K562 (cell line): Measurements from ENCODE around the gene NR5A2. TPM values are rescaled to one million over a fixed set of nuclear protein-coding genes. Genes with fewer than 3 reads are reported as not detected.

Experiments used
- ATAC-seq: fragments of 200-7000 bp; cut with Tn5 transposase; 3 replicates; pipeline ENCODE4 v1.9.1; 2020; ENCODE audit warnings: moderate library complexity
- BruUV-seq: library from RNA; stranded (reverse); fragments of 400-500 nt; replicated peaks from 2 replicates; lab custom pipeline; 2021; lab: Mats Ljungman, UMichigan
- CTCF ChIA-PET: fragments of 300-600 bp; formaldehyde crosslinking; extraction: SDS; loops from one replicate; lab custom pipeline; 2021; ENCODE audit warnings: low intra/inter-chr PET ratio; lab: Yijun Ruan, JAX
- POLR2A ChIA-PET: fragments of 300-600, 350-650 bp; sonication (Branson Sonifier 250); formaldehyde crosslinking; extraction: SDS; loops from one replicate; lab custom pipeline; 2021; ENCODE audit warnings: antibody characterized with exemption, inconsistent platforms; lab: Yijun Ruan, JAX
- DNase-seq, 4 experiments: peaks; one replicate each; pipeline versions ENCODE4 v3.0.0 to v3.0.0-alpha.2; 2011 to 2018; ENCODE audit warnings: low spot score in 3 of 4, mixed read lengths in 3 of 4; ENCODE audit errors: extremely low read depth in 1 of 4
- FAIRE-seq: peaks from 2 replicates; lab custom pipeline; 2011; peaks lifted over from hg19 to GRCh38; lab: Jason Lieb, UNC
- H2AFZ ChIP-seq: 2 replicates; pipeline ENCODE4 v1.6.0; 2011; ENCODE audit warnings: low read depth, low read length, control low read depth, inconsistent platforms
- H3K27ac ChIP-seq: fragments of 200-600 bp; 3 replicates; pipeline ENCODE4 v1.8.0; 2011; ENCODE audit warnings: low read depth, mild to moderate bottlenecking, control low read depth, inconsistent platforms, low read length, moderate library complexity, mixed read lengths; ENCODE audit errors: extremely low read depth
- H3K27me3 ChIP-seq, 2 experiments: fragments of 300-600 bp in 1 of 2; 2 replicates in 1 of 2; 3 replicates in 1 of 2; pipeline versions ENCODE4 v1.6.0 to v1.8.0; 2011; ENCODE audit warnings: inconsistent platforms in 2 of 2, low read length in 2 of 2, mild to moderate bottlenecking in 1 of 2, mixed read lengths in 1 of 2, moderate library complexity in 1 of 2; ENCODE audit not compliant: control insufficient read depth in 2 of 2, insufficient read depth in 2 of 2
- H3K36me3 ChIP-seq: fragments of 300-600 bp; 3 replicates; pipeline ENCODE4 v1.8.0; 2011; ENCODE audit warnings: mild to moderate bottlenecking, low read length, inconsistent platforms; ENCODE audit not compliant: control insufficient read depth, insufficient read depth
- H3K4me1 ChIP-seq, 2 experiments: fragments of 200-600 bp in 1 of 2; replicated peaks in 1 of 2; 2 replicates in 1 of 2; 3 replicates in 1 of 2; pipeline versions ENCODE4 v1.5.1 to v1.8.0; 2011; ENCODE audit warnings: inconsistent platforms in 2 of 2, low read length in 2 of 2, mild to moderate bottlenecking in 1 of 2, mixed read lengths in 1 of 2, moderate library complexity in 1 of 2; ENCODE audit not compliant: control insufficient read depth in 2 of 2, insufficient read depth in 2 of 2
- H3K4me2 ChIP-seq: 2 replicates; pipeline ENCODE4 v1.6.1; 2011; ENCODE audit warnings: low read length, control low read depth, inconsistent platforms, mixed read lengths; ENCODE audit not compliant: insufficient read depth
- H3K4me3 ChIP-seq: fragments of 200-600 bp; sonication (generic), shearing (Covaris generic); 2 replicates; pipeline ENCODE4 v1.5.1; 2016; ENCODE audit warnings: control low read depth, inconsistent platforms
- H3K79me2 ChIP-seq: fragments of 200-600 bp; 3 replicates; pipeline ENCODE4 v1.8.0; 2011; ENCODE audit warnings: low read length, inconsistent platforms; ENCODE audit not compliant: control insufficient read depth, insufficient read depth
- H3K9ac ChIP-seq, 2 experiments: 2 replicates each; pipeline versions ENCODE4 v1.6.0 to v1.6.1; 2011; ENCODE audit warnings: low read depth in 2 of 2, low read length in 2 of 2, control low read depth in 1 of 2, inconsistent platforms in 1 of 2, mild to moderate bottlenecking in 1 of 2, mixed read lengths in 1 of 2; ENCODE audit not compliant: insufficient read depth in 1 of 2
- H3K9me1 ChIP-seq: one replicate; pipeline ENCODE4 v1.6.0; 2011; ENCODE audit warnings: inconsistent platforms, mild to moderate bottlenecking, low read length, moderate library complexity; ENCODE audit not compliant: control insufficient read depth, insufficient read depth
- H3K9me3 ChIP-seq: replicated peaks from 2 replicates; pipeline ENCODE4 v1.5.1; 2011; ENCODE audit warnings: low read depth, low read length, inconsistent platforms; ENCODE audit not compliant: control insufficient read depth, insufficient read depth
- H4K20me1 ChIP-seq: replicated peaks from 2 replicates; pipeline ENCODE4 v1.6.1; 2011; ENCODE audit warnings: low read length, inconsistent platforms, mixed read lengths; ENCODE audit not compliant: control insufficient read depth, insufficient read depth
- GABPB1 ChIP-seq: sonication (generic); formaldehyde crosslinking; IDR thresholded peaks from 2 replicates; pipeline ENCODE4 v1.8.0; 2022; ENCODE audit warnings: mild to moderate bottlenecking, missing genetic modification reagents
- KDM1A ChIP-seq, 2 experiments: fragments of 450-650 bp; IDR thresholded peaks; 2 replicates each; pipeline ENCODE4 v1.6.1; 2016; ENCODE audit warnings: mild to moderate bottlenecking in 2 of 2
- RBM14 ChIP-seq: fragments of 200-400 bp; formaldehyde crosslinking; IDR thresholded peaks from 2 replicates; pipeline ENCODE4 v1.6.1; 2018; ENCODE audit warnings: low read depth, mild to moderate bottlenecking, low read length, moderate library complexity, borderline replicate concordance; ENCODE audit not compliant: insufficient read depth
- ZNF75A ChIP-seq: fragments of 450-650 bp; formaldehyde crosslinking; IDR thresholded peaks from 2 replicates; pipeline ENCODE4 v1.4.0; 2020; ENCODE audit warnings: mild to moderate bottlenecking
- WGBS: fragments of 100-300 bp; shearing (Covaris generic); methylation state at CpG from one replicate; pipeline ENCODE4 v1.1.6; 2016; ENCODE audit warnings: low coverage, mixed read lengths; ENCODE audit not compliant: insufficient coverage; ENCODE audit errors: missing lambda C conversion rate; 5-methylcytosine and 5-hydroxymethylcytosine counted together
- in situ Hi-C: fragments of 300-500 bp; cut with MboI; formaldehyde crosslinking; loops from 4 replicates; pipeline ENCODE4 v1.15.0; 2018; ENCODE audit warnings: inconsistent platforms, mixed read lengths
- intact Hi-C: fragments of 100-400 bp; cut with micrococcal nuclease; formaldehyde crosslinking; loops from 2 replicates; pipeline ENCODE4 v1.14.2; 2022
- polyA plus RNA-seq, 8 experiments: library from polyadenylated mRNA; depleted of rRNA in 4 of 8; stranded (reverse) in 5 of 8; unstranded in 3 of 8; fragments of >200 nt; fragmentation: Nextera tagmentation in 2 of 8; fragmentation: Illumina TruSeq in 1 of 8; extraction: Ambion mirVana in 2 of 8; extraction: Trizol in 1 of 8; gene quantifications; 2 replicates each; pipeline versions ENCODE4 v1.2.1 to v1.2.3, GENCODE V29; 2011 to 2014; ENCODE audit warnings: inconsistent platforms in 1 of 8, missing spikeins in 1 of 8
- total RNA-seq, 7 experiments: library from RNA; depleted of rRNA in 6 of 7; stranded (reverse); fragments of >200 nt in 6 of 7; fragmentation: Illumina TruSeq in 2 of 7; extraction: Trizol in 2 of 7; gene quantifications; 2 replicates each; pipeline versions ENCODE4 v1.2.1 to v1.2.3, GENCODE V29; 2011 to 2021; ENCODE audit warnings: low replicate concordance in 1 of 7
- TF ChIP-seq, protein P1 (sequence below), 2 experiments: fragments of 200-800 bp in 1 of 2; sonication (Bioruptor generic) in 1 of 2; sonication (generic) in 1 of 2; formaldehyde crosslinking in 1 of 2; IDR thresholded peaks in 1 of 2; conservative IDR thresholded peaks in 1 of 2; 2 replicates each; pipeline versions ENCODE4 v1.5.0 to v1.6.1; 2016 to 2020; ENCODE audit warnings: missing compliant biosample characterization in 1 of 2, missing genetic modification characterization in 1 of 2, missing genetic modification reagents in 1 of 2
- TF ChIP-seq, protein P2 (sequence below): fragments of 250-450 bp; sonication (Bioruptor Pico); IDR thresholded peaks from 2 replicates; pipeline ENCODE4 v1.6.1; 2021; ENCODE audit warnings: mild to moderate bottlenecking
- TF ChIP-seq, protein P3 (sequence below): fragments of 250-450 bp; sonication (Bioruptor Pico); IDR thresholded peaks from 2 replicates; pipeline ENCODE4 v1.8.0; 2021; ENCODE audit warnings: moderate library complexity, mild to moderate bottlenecking, inconsistent platforms

The NR5A2 gene
- total and polyA plus RNA-seq, 9 of the 15 experiments (the other 6 are each of a cell fraction or from before 2014, with no cell fraction given) = 0.13 to 0.40 (median 0.29) TPM

DNA sequence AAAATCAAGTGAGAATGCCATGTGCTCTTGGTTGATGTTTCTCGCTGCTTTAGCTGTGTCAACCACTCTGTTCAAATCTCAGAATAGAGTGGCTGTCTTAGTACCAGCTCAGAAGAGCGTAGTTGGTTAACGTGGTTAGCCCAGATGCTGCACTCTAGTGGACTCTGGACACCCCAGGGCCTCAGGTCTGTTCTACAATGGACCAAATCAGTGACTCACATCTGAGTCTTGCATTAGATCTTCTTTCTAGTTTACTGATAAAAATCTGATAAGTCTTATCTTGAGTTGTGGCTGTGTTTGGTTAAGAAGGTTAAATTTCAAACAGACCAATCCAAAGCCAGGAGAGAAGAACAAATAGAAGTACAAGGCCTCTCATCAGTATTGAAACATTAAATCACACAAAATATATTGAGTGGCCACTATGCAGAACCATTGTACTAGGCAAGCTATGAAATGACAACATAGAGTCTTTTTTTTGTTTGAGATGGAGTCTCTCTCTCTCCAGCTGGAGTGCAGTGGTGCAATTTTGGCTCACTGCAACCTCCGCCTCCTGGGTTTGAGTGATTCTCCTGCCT is 104.1 kb downstream of the NR5A2 start:
- peaks cover 4 to 5% of the 10 kb centered on the region in 2 experiments; a peak in 4 of 5 replicates for H3K27me3 ChIP-seq
- H3K27ac ChIP-seq = no peak overlapping the region
- no peaks in the 10 kb centered on the region for H3K36me3 ChIP-seq
- in situ Hi-C loops = no loop called here
- DNase-seq (no peak), ATAC-seq (no peak; the same call in 2 of the 3 replicates), FAIRE-seq (no peak)
- no peaks in the 10 kb centered on the region for H3K79me2 ChIP-seq
- ChIA-PET POLR2A (no interaction called here), CTCF (no interaction called here)
- H2AFZ ChIP-seq = no peak overlapping the region
- H3K9ac ChIP-seq = no peak overlapping the region
- H3K4me3 ChIP-seq = no peak overlapping the region
- no TSS peak for BruUV-seq
- H3K4me2 ChIP-seq = no peak overlapping the region
- 3% methylated on average over 4 of the region's 4 CpGs for WGBS
- H3K9me3 ChIP-seq = no peaks in the 10 kb centered on the region
- H3K9me1 ChIP-seq = no peaks in the 10 kb centered on the region
- intact Hi-C loops = loop anchor here (10.0 kb wide), 1 partner anchor 383 kb away; no protein-coding TSS in a partner anchor
- no peaks in the 10 kb centered on the region for H3K4me1 ChIP-seq
- TF ChIP-seq RBM14 = no peak
- TF ChIP-seq, protein P1, sequence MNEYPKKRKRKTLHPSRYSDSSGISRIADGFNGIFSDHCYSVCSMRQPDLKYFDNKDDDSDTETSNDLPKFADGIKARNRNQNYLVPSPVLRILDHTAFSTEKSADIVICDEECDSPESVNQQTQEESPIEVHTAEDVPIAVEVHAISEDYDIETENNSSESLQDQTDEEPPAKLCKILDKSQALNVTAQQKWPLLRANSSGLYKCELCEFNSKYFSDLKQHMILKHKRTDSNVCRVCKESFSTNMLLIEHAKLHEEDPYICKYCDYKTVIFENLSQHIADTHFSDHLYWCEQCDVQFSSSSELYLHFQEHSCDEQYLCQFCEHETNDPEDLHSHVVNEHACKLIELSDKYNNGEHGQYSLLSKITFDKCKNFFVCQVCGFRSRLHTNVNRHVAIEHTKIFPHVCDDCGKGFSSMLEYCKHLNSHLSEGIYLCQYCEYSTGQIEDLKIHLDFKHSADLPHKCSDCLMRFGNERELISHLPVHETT (CRISPR knock-in tag; conservative IDR thresholded peaks at IDR 0.05 in 1 of 2, IDR thresholded peaks at IDR 0.05 in 1 of 2) = no peak
- TF ChIP-seq, protein P2, sequence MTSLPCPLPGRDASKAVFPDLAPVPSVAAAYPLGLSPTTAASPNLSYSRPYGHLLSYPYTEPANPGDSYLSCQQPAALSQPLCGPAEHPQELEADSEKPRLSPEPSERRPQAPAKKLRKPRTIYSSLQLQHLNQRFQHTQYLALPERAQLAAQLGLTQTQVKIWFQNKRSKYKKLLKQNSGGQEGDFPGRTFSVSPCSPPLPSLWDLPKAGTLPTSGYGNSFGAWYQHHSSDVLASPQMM (CRISPR knock-in tag) = no peak
- TF ChIP-seq ZNF75A = no peak
- TF ChIP-seq, protein P3, sequence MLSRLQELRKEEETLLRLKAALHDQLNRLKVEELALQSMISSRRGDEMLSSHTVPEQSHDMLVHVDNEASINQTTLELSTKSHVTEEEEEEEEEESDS (CRISPR knock-in tag) = no peak
- no peak for TF ChIP-seq GABPB1 (CRISPR knock-in tag)
- TF ChIP-seq KDM1A (IDR thresholded peaks at IDR 0.05) = no peak
- H4K20me1 ChIP-seq = no peaks in the 10 kb centered on the region
